Stimulated activated CD8-positive, alpha-beta memory T cell treated with anti-CD3 and anti-CD28 coated beads, Interleukin-4, amount 100 ng/mL, for 24 hours (primary cell): ENCODE measurements around the gene CYP1A1.
A peak's percentile ranks its signal among the peaks of the same experiment; 100 is the strongest.

ENCODE experiments used
- DNase-seq: peaks from one replicate; pipeline ENCODE4 v3.0.0-alpha.2; 2020; ENCODE audit warnings: low read depth

CYP1A1 gene

GRCh38 chr15:74695597-74696397 is 29.5 kb downstream of the CYP1A1 start, which contains the start of gene EDC3:
TSS of gene EDC3 (minus strand) at chr15:74696024. CDS start at chr15:74675124, 20,900 bp downstream.
- peak; percentile 84 for DNase-seq

GRCh38 chr15:74692327-74692726 is 33.0 kb downstream of the CYP1A1 start:
- no peak for DNase-seq

- DNase-seq = no peak
Observed at GRCh38 chr15:74683758-74684157, 41.6 kb downstream of the CYP1A1 start.

GRCh38 chr15:74682954-74683353 is 42.4 kb downstream of the CYP1A1 start:
- no peak for DNase-seq

- no peak for DNase-seq
Observed at GRCh38 chr15:74680456-74680855, 44.9 kb downstream of the CYP1A1 start.

- DNase-seq = no peak
Observed at GRCh38 chr15:74676801-74677200, 48.5 kb downstream of the CYP1A1 start.

- no peak for DNase-seq
Observed at GRCh38 chr15:74674161-74674560, 51.2 kb downstream of the CYP1A1 start.

- no peak for DNase-seq
Observed at GRCh38 chr15:74669627-74670026, 55.7 kb downstream of the CYP1A1 start.
